GM18526 (cell line): ENCODE results near the gene RAB5IF.

Experiments
- POLR2A ChIP-seq: IDR thresholded peaks from 3 replicates; pipeline ENCODE4 v1.6.1; 2011; ENCODE audit not compliant: insufficient read length; ENCODE audit errors: extremely low read depth

RAB5IF gene

DNA sequence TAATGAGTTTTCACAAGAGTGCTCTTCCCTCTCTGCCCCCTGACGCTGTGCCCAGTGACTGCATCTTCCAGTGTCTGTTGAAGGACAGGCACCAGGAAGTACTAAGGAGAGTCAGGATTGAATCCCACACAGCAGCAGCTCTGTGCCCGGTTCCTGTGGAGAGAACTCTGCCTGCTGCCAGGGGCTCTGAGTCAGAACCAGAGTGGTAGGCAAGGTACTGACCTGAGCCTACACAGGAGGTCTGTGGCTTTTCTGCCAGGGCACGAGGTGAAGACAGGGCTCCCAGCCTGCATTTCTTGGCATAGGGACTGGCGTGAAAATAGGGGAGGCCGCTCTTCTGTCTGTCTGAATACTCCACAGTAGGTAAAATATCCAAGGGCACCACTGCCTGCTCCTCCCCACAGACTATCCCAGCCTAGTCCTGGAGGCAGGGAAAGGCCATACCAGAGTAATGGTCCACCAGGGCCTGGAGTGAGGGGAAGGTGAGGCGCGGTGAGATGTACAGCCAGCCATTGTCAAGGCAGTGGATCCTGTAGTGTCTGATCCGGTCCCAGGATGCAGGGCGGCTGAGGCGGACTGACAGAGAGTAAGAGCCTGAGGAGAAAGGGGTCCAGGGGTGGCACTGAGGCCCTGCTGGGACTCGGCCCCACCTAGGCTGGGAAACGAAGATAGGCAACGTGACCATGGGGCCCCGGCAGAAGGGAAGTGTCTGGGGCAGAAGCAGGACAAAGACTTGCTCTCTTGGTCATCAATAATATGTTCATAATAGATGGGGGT is 9.4 kb downstream of the RAB5IF start:
- TF ChIP-seq POLR2A = no peak

GRCh38 chr20:36620917-36621316 is 15.3 kb downstream of the RAB5IF start:
- TF ChIP-seq POLR2A = no peak

- TF ChIP-seq POLR2A = no peak
These were observed 17.9 kb downstream of the RAB5IF start for GRCh38 chr20:36623444-36623843.

DNA sequence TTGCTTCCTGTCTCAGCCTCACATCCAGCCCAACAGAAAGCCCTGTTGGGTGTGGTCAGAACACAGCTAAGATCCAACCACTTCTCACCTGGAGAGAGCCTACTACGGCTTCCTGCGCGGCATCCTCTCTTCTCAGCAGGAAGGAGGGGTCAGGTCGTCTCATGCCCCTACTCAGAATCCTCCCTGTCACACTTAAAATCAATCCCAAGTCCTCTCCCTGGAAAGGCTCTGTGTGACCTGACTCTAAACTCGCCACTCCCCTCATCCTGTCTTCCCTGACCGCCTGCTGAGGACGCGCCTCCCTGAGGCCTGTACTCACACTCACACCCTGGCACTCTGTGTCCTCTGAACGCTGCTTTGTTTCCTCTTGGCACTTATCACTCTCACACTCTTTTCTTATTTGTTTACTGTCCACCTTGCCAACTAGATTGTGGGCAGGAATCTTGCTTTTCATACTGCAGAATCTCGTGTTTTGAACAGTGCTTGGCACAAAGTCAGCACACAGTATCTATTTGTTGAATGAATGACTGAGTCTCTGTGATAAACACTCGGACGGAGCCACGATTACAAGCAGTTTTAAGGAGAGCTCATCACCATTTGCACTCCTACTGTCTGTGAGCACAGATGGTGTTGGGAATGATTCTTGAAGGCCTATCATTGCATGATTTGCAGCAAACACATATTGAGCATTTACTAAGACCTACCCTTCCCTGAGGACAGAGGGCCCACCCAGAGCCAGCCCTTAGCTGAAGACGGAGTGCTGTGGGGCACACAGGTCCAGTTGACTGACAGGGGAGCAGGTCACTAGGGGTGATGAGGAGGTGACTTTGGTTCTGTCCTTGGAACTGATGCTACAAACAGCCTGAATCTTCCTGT is 18.7 kb downstream of the RAB5IF start:
- TF ChIP-seq POLR2A = no peak

DNA sequence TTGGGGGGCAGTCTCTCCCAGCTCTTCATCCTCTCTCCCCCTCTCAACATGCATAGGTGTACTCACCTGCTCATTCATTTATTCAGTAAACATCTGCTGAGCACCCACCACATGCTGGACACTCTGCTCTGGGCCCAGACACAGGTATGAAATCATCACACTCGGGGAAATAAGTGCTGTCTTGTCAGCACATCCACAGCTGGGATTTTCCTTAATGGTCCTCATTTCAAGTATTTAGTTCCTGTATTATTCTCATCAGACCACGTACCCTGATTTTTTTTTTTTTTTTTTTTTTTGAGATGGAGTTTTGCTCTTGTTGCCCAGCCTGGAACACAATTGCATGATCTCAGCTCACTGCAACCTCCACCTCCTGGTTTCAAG is 19.4 kb downstream of the RAB5IF start:
- no peak for TF ChIP-seq POLR2A

GRCh38 chr20:36628076-36628475 is 22.5 kb downstream of the RAB5IF start:
- TF ChIP-seq POLR2A = no peak

DNA sequence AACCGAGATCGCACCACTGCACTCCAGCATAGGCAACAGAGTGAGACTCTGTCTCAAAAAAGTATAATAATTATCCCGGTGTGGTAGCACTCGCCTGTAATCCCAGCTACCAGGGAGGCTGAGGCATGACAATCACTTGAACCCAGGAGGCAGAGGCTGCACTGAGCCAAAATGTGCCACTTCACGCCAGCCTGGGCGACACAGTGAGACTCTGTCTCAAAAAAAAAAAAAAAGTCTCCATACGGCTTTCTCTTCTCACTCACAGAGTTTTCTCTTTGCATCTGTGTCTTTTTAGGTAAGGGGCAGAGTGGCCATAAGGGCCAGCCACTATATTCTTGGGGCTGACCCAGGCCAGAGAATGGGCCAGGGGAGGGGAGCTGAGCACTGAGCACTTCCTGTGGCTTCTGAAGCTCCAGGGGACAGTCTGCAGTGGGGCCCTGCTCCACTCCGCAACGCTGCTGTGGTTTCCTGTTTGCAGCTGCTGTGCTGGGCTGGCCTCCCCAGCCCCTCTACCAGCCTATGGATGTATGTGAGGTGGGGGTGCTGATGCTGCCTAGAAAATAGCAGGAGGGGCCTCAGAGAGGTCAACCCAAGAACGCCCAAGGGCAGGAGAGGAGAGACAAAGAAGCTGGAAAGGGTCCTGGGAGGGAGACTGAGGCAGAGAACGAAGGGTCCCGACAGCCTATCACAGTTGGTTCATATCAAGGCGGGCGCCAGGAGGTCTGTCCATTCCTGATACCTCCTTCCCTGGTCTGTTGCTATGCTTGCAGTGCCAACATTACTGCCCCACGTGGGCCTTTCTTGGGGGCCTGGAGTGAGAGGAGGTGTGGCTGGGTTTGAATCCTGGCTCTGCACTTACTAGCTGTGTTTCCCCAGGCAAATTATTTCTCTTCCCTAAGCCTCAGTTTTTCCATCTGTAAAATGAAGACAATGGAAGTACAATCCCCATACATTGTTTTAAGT is 24.4 kb downstream of the RAB5IF start:
- no peak for TF ChIP-seq POLR2A

DNA sequence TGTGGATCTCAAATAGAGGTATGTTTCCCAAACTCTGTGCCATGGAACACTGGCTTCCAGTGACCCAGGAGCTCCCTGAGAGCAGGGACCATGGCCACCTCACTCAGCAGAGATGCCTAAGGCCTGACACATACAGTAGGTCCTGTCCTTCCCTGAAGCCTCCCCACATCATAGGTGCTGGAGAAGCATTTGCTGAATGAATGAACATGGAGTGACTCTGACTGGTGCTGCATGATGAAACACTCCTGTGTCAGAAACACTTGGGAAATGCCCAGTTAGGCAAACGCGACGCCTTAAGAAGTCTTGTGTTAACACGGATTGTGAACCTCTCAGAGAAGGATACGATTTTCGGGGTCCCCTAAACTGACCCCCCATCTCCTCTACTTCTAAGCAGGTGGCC is 26.1 kb downstream of the RAB5IF start:
- TF ChIP-seq POLR2A = no peak

- no peak for TF ChIP-seq POLR2A
These were observed 26.5 kb downstream of the RAB5IF start for GRCh38 chr20:36632147-36632486.

DNA sequence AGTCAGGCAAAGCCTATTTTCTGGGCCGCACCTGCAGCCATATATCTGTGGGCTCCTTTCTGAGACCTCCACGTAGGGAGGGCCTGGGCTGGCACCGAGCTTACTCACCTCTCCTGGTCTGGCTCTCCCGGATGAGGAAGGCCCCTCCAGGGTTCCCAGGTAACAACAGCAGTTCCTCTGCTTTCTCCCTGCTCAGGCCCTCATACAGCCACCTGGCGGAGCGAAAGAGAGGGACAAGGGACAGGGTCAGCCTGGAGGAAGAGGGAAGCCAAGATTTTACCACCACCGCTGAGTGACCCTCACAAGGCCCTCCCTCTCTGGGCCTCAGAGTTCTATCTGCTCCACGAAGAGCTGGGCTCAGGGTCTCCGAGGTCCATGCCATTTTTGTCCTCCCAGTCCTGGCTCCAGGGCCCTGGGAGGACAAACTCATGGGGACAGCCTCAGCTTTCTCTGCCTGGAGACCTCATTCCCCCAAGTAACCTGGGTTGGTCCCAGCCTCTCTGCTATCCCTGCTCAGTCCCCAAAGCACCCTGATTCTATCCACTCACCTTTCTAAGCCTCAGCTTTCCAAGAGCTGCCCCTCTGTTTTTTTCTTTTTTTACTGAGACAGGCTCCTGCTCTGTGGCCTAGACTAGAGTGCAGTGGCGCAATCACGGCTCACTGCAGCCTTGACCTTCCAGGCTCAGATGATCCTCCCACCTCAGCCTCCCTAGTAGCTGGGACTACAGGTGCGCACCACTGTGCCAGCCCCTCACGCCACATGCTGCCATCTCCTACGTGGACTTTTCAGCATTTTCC is 27.1 kb downstream of the RAB5IF start:
- TF ChIP-seq POLR2A = no peak

DNA sequence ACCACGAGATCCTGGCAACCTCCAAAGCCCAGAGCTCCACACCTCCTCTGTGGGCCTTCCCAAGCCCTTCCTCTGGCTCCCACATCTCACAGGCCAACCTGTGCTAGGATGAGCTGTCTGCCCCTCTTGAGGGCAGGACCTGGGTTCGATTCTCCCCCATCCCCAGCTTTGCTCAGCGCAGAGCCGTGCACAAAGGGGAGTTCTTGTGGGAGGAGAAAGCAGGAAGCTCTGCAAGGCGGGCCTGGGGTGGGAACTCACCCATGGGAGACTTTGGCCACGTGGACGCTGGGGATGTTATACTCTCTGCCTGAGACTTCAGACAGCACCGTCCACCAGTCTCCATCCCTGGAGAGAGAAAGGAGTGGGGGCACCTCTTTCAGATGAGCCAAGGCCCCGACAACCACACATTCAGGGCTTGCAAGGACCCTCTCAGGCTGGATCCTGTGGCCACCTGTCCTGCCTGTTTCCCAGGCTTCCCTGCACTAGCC is 27.8 kb downstream of the RAB5IF start:
- no peak for TF ChIP-seq POLR2A

DNA sequence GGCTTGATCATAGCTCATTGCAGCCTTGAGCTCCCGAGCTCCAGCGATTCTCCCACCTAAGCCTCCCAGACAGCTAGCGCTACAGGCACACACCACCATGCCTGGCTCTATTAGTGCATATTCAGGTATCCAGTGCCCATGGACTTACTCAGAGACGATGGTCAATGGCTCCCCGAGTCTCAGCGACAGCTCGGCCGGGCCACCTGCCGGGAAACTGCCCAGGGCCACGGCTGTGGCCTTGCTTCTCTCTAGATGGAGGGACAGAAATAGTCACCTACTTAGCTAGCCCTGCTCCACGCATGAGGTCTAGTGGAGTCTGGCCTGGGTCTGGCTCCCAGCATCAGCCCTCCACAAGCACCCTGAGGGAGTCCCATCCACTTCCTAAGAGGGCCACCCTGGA is 28.8 kb downstream of the RAB5IF start:
- TF ChIP-seq POLR2A = no peak

- no peak for TF ChIP-seq POLR2A
These were observed 35.9 kb downstream of the RAB5IF start for GRCh38 chr20:36641506-36641843.

GRCh38 chr20:36642136-36642535 is 36.6 kb downstream of the RAB5IF start:
- no peak for TF ChIP-seq POLR2A
